ENCODE results near the gene RAD51B. TPM values are rescaled to one million over a fixed set of nuclear protein-coding genes. Genes with fewer than 3 reads are reported as not detected.

Gene RAD51B
- total and polyA plus RNA-seq, 2 of the 13 experiments (the other 11 are each of a cell fraction or from before 2014, with no cell fraction given), result 7.0 to 9.5 TPM

GRCh38 chr14:67879026-67879425 is 59.4 kb downstream of the RAD51B start:
- no peak overlapping the region for H3K4me2 ChIP-seq (ENCODE audit: low read depth, low read length)
- DNase-seq (ENCODE audit: low spot score), result no peak
- no peak overlapping the region for H3K4me3 ChIP-seq (replicated peaks in 1 of 3; ENCODE audit: insufficient read depth in 1 of 3, low read depth in 2 of 3, low read length in 3 of 3)
- ChIA-PET CTCF (ENCODE audit: low intra/inter-chr PET ratio, low total read pairs) (no interaction called here), POLR2A (no interaction called here)
- no peak overlapping the region for H2AFZ ChIP-seq (ENCODE audit: low read length)
- BruUV-seq (replicated peaks), result no TSS peak
- no peak overlapping the region for H3K27ac ChIP-seq (ENCODE audit: extremely low read length, insufficient read depth, low read length)
- no peaks in the 10 kb centered on the region for H3K4me1 ChIP-seq (ENCODE audit: insufficient read depth, low read length)
- no peaks in the 10 kb centered on the region for H3K79me2 ChIP-seq (ENCODE audit: insufficient read depth, low read length)
- no peaks in the 10 kb centered on the region for H4K20me1 ChIP-seq (ENCODE audit: insufficient read depth, low read length)
- no peak for ATAC-seq
- in situ Hi-C loops (cut with HindIII; ENCODE audit: extremely low pct_ligation_motif_present, low pct_unique_long_range_greater_than_20kb) (no loop called here), intact Hi-C loops (cut with micrococcal nuclease; ENCODE audit: unreplicated experiment) (no loop called here)
- no peaks in the 10 kb centered on the region for H3K27me3 ChIP-seq (ENCODE audit: control insufficient read depth in 1 of 2, insufficient read depth in 2 of 2, low read length in 2 of 2)
- H3K9ac ChIP-seq (ENCODE audit: insufficient read depth, low read depth, low read length), result no peak overlapping the region
- H3K36me3 ChIP-seq (replicated peaks in 1 of 2; ENCODE audit: control insufficient read depth in 1 of 2, insufficient read depth in 2 of 2, low read length in 2 of 2), result no peaks in the 10 kb centered on the region
- no peaks in the 10 kb centered on the region for H3K9me3 ChIP-seq (ENCODE audit: low read length)
- FAIRE-seq, result no peak
- TF ChIP-seq ZBTB33 (CRISPR knock-in tag; IDR thresholded peaks at IDR 0.05), result no peak
- no peak for TF ChIP-seq ADNP (CRISPR knock-in tag; IDR thresholded peaks at IDR 0.05)
- TF ChIP-seq DRAP1 (CRISPR knock-in tag; IDR thresholded peaks at IDR 0.05), result no peak
- TF ChIP-seq HOXA9 (CRISPR knock-in tag; IDR thresholded peaks at IDR 0.05; ENCODE audit: borderline replicate concordance), result no peak
- TF ChIP-seq JDP2 (CRISPR knock-in tag; IDR thresholded peaks at IDR 0.05; ENCODE audit: borderline replicate concordance), result no peak
- no peak for TF ChIP-seq BCL6 (CRISPR knock-in tag; IDR thresholded peaks at IDR 0.05)
- TF ChIP-seq PRPF4 (IDR thresholded peaks at IDR 0.05; ENCODE audit: low read depth, low read length, poor library complexity, severe bottlenecking), result no peak
- no peak for TF ChIP-seq PLSCR1 (CRISPR knock-in tag; IDR thresholded peaks at IDR 0.05; ENCODE audit: borderline replicate concordance)
- TF ChIP-seq SKIL (CRISPR knock-in tag; IDR thresholded peaks at IDR 0.05; ENCODE audit: borderline replicate concordance), result no peak
- TF ChIP-seq ZNF33A (CRISPR knock-in tag; IDR thresholded peaks at IDR 0.05; ENCODE audit: borderline replicate concordance), result no peak
- TF ChIP-seq PREB (CRISPR knock-in tag; IDR thresholded peaks at IDR 0.05), result no peak
- no peak for TF ChIP-seq AHDC1 (CRISPR knock-in tag; IDR thresholded peaks at IDR 0.05; ENCODE audit: borderline replicate concordance)

All from HepG2 (cell line).